HCT116 (cell line): ENCODE measurements around the gene R3HDM1. TPM values are rescaled to one million over a fixed set of nuclear protein-coding genes. Genes with fewer than 3 reads are reported as not detected.
A peak's percentile ranks its signal among the peaks of the same experiment; 100 is the strongest.

Experiments
- ATAC-seq: fragments of 200-7000 bp; cut with Tn5 transposase; 2 replicates; pipeline ENCODE4 v1.9.1; 2020; ENCODE audit warnings: mild to moderate bottlenecking, moderate library complexity
- BruUV-seq: library from RNA; stranded (reverse); fragments of 400-500 nt; replicated peaks from 2 replicates; lab custom pipeline; 2021; lab: Mats Ljungman, UMichigan
- CTCF ChIA-PET: fragments of 300-600 bp; sonication (Branson Sonifier 250); formaldehyde crosslinking; loops from one replicate; lab custom pipeline; 2021; ENCODE audit warnings: antibody characterized with exemption; lab: Charles Lee
- POLR2A ChIA-PET: fragments of 300-600, 350-600 bp; sonication (Branson Sonifier 250); formaldehyde crosslinking; loops from one replicate; lab custom pipeline; 2021; ENCODE audit warnings: antibody characterized with exemption; lab: Charles Lee
- RAD21 ChIA-PET, 2 experiments: fragments of 300-600 bp; sonication (Branson Sonifier 250); formaldehyde crosslinking; loops; one replicate each; lab custom pipeline; 2023; ENCODE audit warnings: low total read pairs in 2 of 2; ENCODE audit not compliant: uncharacterized antibody in 2 of 2, unreplicated experiment in 2 of 2, low non-redundant PET in 1 of 2; lab: Charles Lee
- DNase-seq: peaks from one replicate; pipeline ENCODE4 v3.0.0-alpha.2; 2010; ENCODE audit warnings: low read depth, low spot score
- H2AFZ ChIP-seq: fragments of 200-600 bp; shearing (Covaris generic), sonication (generic); 2 replicates; pipeline ENCODE4 v1.6.1; 2017; ENCODE audit warnings: low read depth, mixed run types, mixed read lengths, antibody characterized with exemption, low read length; ENCODE audit not compliant: poor library complexity, severe bottlenecking
- H3K27ac ChIP-seq: 2 replicates; pipeline ENCODE4 v1.5.1; 2012; ENCODE audit warnings: low read depth, low read length
- H3K27me3 ChIP-seq: fragments of 200-600 bp; sonication (generic); 2 replicates; pipeline ENCODE4 v1.6.1; 2016; ENCODE audit warnings: mixed run types, low read length, mixed read lengths; ENCODE audit not compliant: insufficient read depth
- H3K36me3 ChIP-seq, 2 experiments: fragments of 200-500 bp in 1 of 2; fragments of 200-600 bp in 1 of 2; sonication (Bioruptor generic) in 1 of 2; sonication (generic) in 1 of 2; 2 replicates each; pipeline versions ENCODE4 v1.5.1 to v1.6.1; 2014 to 2016; ENCODE audit warnings: low read length in 2 of 2, inconsistent platforms in 1 of 2, mixed read lengths in 1 of 2, mixed run types in 1 of 2; ENCODE audit not compliant: insufficient read depth in 2 of 2, control insufficient read depth in 1 of 2
- H3K4me1 ChIP-seq, 2 experiments: fragments of 200-600 bp in 1 of 2; sonication (generic) in 1 of 2; 2 replicates each; pipeline versions ENCODE4 v1.5.1 to v1.6.1; 2012 to 2017; ENCODE audit warnings: low read length in 2 of 2, inconsistent platforms in 1 of 2, mild to moderate bottlenecking in 1 of 2, mixed read lengths in 1 of 2, mixed run types in 1 of 2, moderate library complexity in 1 of 2; ENCODE audit not compliant: insufficient read depth in 2 of 2, control insufficient read depth in 1 of 2
- H3K4me2 ChIP-seq: fragments of 200-600 bp; sonication (generic); 2 replicates; pipeline ENCODE4 v1.6.1; 2017; ENCODE audit warnings: mixed run types, low read length, mixed read lengths
- H3K4me3 ChIP-seq, 2 experiments: fragments of 200-600 bp in 1 of 2; sonication (generic) in 1 of 2; replicated peaks in 1 of 2; 2 replicates each; pipeline ENCODE4 v1.5.1; 2011 to 2016; ENCODE audit warnings: low read length in 2 of 2, control low read depth in 1 of 2, low read depth in 1 of 2, mild to moderate bottlenecking in 1 of 2, mixed read lengths in 1 of 2, mixed run types in 1 of 2
- H3K79me2 ChIP-seq: fragments of 200-600 bp; sonication (generic); 2 replicates; pipeline ENCODE4 v1.6.1; 2017; ENCODE audit warnings: mild to moderate bottlenecking, mixed run types, low read length, moderate library complexity, mixed read lengths; ENCODE audit not compliant: insufficient read depth
- H3K9ac ChIP-seq: fragments of 200-600 bp; sonication (generic); 2 replicates; pipeline ENCODE4 v1.6.1; 2016; ENCODE audit warnings: low read length, mixed read lengths
- H3K9me2 ChIP-seq: fragments of 200-600 bp; sonication (generic), shearing (Covaris generic); 2 replicates; pipeline ENCODE4 v1.6.1; 2017; ENCODE audit warnings: mixed run types, mild to moderate bottlenecking, moderate library complexity; ENCODE audit not compliant: insufficient read depth
- H3K9me3 ChIP-seq, 2 experiments: fragments of 200-500 bp in 1 of 2; fragments of 200-600 bp in 1 of 2; sonication (Bioruptor generic) in 1 of 2; sonication (generic) in 1 of 2; 2 replicates each; pipeline ENCODE4 v1.6.1; 2014 to 2017; ENCODE audit warnings: low read length in 2 of 2, mixed read lengths in 2 of 2, inconsistent platforms in 1 of 2, low read depth in 1 of 2, mild to moderate bottlenecking in 1 of 2, mixed run types in 1 of 2, moderate library complexity in 1 of 2; ENCODE audit not compliant: control insufficient read depth in 1 of 2, insufficient read depth in 1 of 2
- H4K20me1 ChIP-seq: fragments of 200-600 bp; sonication (generic), shearing (Covaris generic); 2 replicates; pipeline ENCODE4 v1.6.1; 2017; ENCODE audit warnings: mixed run types, mild to moderate bottlenecking, moderate library complexity; ENCODE audit not compliant: insufficient read depth
- CBX3 ChIP-seq: IDR thresholded peaks from 2 replicates; pipeline ENCODE4 v1.6.1; 2012; ENCODE audit warnings: low read depth
- CEBPB ChIP-seq: IDR thresholded peaks from 2 replicates; pipeline ENCODE4 v1.6.1; 2012; ENCODE audit warnings: low read depth
- ELF1 ChIP-seq: IDR thresholded peaks from 2 replicates; pipeline ENCODE4 v1.6.1; 2012; ENCODE audit warnings: low read depth, borderline replicate concordance
- EZH2 ChIP-seq: fragments of 200-600 bp; sonication (generic); IDR thresholded peaks from 2 replicates; pipeline ENCODE4 v1.6.1; 2017; ENCODE audit warnings: antibody characterized with exemption, mixed run types
- EZH2phosphoT487 ChIP-seq: fragments of 200-600 bp; IDR thresholded peaks from 2 replicates; pipeline ENCODE4 v1.6.1; 2018; ENCODE audit warnings: antibody characterized with exemption, borderline replicate concordance
- FOSL1 ChIP-seq: IDR thresholded peaks from 2 replicates; pipeline ENCODE4 v1.6.1; 2012; ENCODE audit warnings: low read depth
- JUND ChIP-seq: IDR thresholded peaks from 2 replicates; pipeline ENCODE4 v1.6.1; 2012
- POLR2A ChIP-seq: IDR thresholded peaks from 2 replicates; pipeline ENCODE4 v1.7.0; 2011; ENCODE audit warnings: borderline replicate concordance; ENCODE audit not compliant: insufficient read depth, insufficient read length; ENCODE audit errors: extremely low read depth
- RAD21 ChIP-seq: IDR thresholded peaks from 2 replicates; pipeline ENCODE4 v1.6.1; 2012; ENCODE audit warnings: low read depth, mild to moderate bottlenecking
- SIN3A ChIP-seq: IDR thresholded peaks from 2 replicates; pipeline ENCODE4 v1.6.1; 2012; ENCODE audit warnings: low read depth
- SP1 ChIP-seq: IDR thresholded peaks from 2 replicates; pipeline ENCODE4 v1.6.1; 2012; ENCODE audit warnings: low read depth
- SRF ChIP-seq: IDR thresholded peaks from 2 replicates; pipeline ENCODE4 v1.6.1; 2012; ENCODE audit warnings: low read depth
- TCF7L2 ChIP-seq: IDR thresholded peaks from 2 replicates; pipeline ENCODE4 v1.7.0; 2011; ENCODE audit warnings: borderline replicate concordance, inconsistent platforms; ENCODE audit not compliant: insufficient read depth, insufficient read length; ENCODE audit errors: extremely low read depth
- YY1 ChIP-seq: IDR thresholded peaks from 2 replicates; pipeline ENCODE4 v1.6.1; 2011; ENCODE audit warnings: low read length, low read depth, moderate library complexity, mild to moderate bottlenecking; ENCODE audit not compliant: insufficient replicate concordance; ENCODE audit errors: extremely low read depth
- ZFX ChIP-seq: fragments of 450-650 bp; IDR thresholded peaks from 2 replicates; pipeline ENCODE4 v1.6.1; 2017
- ZNF274 ChIP-seq: fragments of 200-500 bp; sonication (Bioruptor generic); IDR thresholded peaks from 2 replicates; pipeline ENCODE4 v1.6.1; 2014; ENCODE audit warnings: mild to moderate bottlenecking, low read depth, low read length, inconsistent platforms
- intact Hi-C: fragments of 100-400 bp; cut with micrococcal nuclease; formaldehyde crosslinking; loops from 2 replicates; pipeline ENCODE4 v1.10.0; 2022
- total RNA-seq: library from RNA; stranded (reverse); gene quantifications from one replicate; pipeline ENCODE4 v1.2.1, GENCODE V29; 2021; ENCODE audit not compliant: unreplicated experiment
- TF ChIP-seq, protein P1 (sequence below): IDR thresholded peaks from 2 replicates; pipeline ENCODE4 v1.6.1; 2012; ENCODE audit warnings: low read depth
- TF ChIP-seq, protein P2 (sequence below): IDR thresholded peaks from 2 replicates; pipeline ENCODE4 v1.6.1; 2011; ENCODE audit warnings: mild to moderate bottlenecking, low read length, moderate library complexity; ENCODE audit not compliant: insufficient replicate concordance; ENCODE audit errors: extremely low read depth

R3HDM1 gene
- total RNA-seq, 1 experiment from 2014 or later = 43.1 TPM

DNA sequence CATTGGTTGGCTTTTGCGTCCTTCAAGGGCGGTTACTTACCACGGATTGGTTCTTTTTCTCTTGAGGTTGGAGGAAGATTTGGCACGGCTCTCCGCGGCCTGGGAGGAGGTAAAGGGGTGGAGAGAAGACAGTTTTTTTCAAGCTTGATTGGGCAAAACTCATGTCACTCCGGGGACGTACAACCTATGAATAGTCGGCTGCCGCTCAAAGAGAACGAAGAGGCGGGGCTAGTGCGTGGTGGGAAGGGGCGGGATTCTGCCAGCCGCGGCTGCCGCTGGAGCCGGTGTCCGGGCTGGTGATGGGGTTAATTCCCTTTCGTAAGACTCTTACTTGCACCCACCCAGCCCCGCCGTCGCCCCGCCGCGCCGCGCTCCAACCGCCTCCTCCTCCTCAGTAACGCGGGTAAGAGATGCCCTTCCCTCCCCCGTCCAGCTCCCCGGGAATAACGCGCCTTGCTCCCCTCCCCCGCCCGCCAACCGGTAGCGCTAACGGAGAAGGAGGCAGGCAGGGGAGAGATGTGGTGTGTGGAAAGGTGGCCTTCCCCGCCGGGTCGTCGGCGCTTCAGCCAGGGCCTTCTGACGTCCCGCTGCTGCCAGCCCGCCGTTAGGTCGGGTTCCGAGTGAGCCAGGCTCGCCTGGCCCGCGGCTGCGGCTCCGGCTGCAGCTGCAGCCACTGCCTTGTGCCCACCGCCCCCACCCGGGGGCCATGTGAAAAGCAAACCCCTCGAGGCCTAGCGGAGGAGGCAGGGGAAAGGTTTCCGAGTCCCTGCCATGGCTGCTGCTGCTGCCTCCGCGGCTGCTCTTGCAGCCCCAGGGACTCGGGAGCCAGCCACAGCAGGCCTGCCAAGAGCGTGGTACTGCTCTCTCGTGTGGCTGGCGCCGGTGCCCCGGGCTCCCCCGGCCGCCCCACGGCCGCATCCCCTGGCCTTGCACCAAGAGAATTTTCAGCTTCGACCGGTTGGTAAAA is at the start of gene R3HDM1 (continued):
- TF ChIP-seq, protein P1, sequence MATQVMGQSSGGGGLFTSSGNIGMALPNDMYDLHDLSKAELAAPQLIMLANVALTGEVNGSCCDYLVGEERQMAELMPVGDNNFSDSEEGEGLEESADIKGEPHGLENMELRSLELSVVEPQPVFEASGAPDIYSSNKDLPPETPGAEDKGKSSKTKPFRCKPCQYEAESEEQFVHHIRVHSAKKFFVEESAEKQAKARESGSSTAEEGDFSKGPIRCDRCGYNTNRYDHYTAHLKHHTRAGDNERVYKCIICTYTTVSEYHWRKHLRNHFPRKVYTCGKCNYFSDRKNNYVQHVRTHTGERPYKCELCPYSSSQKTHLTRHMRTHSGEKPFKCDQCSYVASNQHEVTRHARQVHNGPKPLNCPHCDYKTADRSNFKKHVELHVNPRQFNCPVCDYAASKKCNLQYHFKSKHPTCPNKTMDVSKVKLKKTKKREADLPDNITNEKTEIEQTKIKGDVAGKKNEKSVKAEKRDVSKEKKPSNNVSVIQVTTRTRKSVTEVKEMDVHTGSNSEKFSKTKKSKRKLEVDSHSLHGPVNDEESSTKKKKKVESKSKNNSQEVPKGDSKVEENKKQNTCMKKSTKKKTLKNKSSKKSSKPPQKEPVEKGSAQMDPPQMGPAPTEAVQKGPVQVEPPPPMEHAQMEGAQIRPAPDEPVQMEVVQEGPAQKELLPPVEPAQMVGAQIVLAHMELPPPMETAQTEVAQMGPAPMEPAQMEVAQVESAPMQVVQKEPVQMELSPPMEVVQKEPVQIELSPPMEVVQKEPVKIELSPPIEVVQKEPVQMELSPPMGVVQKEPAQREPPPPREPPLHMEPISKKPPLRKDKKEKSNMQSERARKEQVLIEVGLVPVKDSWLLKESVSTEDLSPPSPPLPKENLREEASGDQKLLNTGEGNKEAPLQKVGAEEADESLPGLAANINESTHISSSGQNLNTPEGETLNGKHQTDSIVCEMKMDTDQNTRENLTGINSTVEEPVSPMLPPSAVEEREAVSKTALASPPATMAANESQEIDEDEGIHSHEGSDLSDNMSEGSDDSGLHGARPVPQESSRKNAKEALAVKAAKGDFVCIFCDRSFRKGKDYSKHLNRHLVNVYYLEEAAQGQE = no peak
- no peak for TF ChIP-seq SRF
- TF ChIP-seq FOSL1 = no peak
- TF ChIP-seq POLR2A = peak; percentile 48
- no peak for TF ChIP-seq EZH2phosphoT487
- peak; percentile 85 for TF ChIP-seq ZFX
- no peak for TF ChIP-seq CBX3
- TF ChIP-seq, all 23 proteins: peak for 6

DNA sequence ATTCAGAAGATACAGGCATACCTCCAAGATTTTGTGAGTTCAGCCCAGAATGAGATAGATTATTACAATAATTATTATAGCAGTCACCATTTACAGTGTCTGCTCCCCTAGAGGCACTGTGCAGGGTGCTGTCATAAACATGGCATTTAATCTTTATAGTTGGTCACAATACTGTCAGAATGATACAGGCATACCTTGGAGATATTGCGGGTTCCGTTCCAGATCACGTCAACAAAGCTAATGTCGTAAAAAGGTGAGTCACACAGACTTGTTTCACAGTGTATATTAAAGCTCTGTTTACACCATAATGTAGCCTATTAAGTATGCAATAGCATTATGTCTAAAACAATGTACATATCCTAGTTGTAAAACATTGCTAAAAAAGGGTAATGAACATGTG is 45.8 kb upstream of the R3HDM1 start:
- no peak for DNase-seq
- Histone ChIP-seq H3K27ac (no peak overlapping the region), H3K9me2 (no peaks in the 10 kb centered on the region), H3K4me3 (no peak overlapping the region), H3K27me3 (no peaks in the 10 kb centered on the region), H3K36me3 (no peaks in the 10 kb centered on the region; a peak in 1 of 4 replicates), H4K20me1 (no peaks in the 10 kb centered on the region), H3K4me2 (no peak overlapping the region), H3K4me1 (no peaks in the 10 kb centered on the region), H3K9me3 (no peaks in the 10 kb centered on the region; a peak in 1 of 4 replicates), H3K9ac (no peak overlapping the region), H3K79me2 (no peaks in the 10 kb centered on the region; the same call in 1 of the 2 replicates), H2AFZ (no peak overlapping the region)
- intact Hi-C loops = no loop called here
- RAD21 ChIA-PET = no interaction called here
- POLR2A ChIA-PET = no interaction called here
- BruUV-seq = no TSS peak
- CTCF ChIA-PET = no interaction called here
- peak; percentile 25; the same call in 1 of the 2 replicates for ATAC-seq
- TF ChIP-seq YY1 (no peak), SIN3A (no peak), ELF1 (no peak), SP1 (no peak), JUND (no peak), SRF (no peak), RAD21 (no peak), TCF7L2 (no peak), CEBPB (no peak), CBX3 (no peak), ZNF274 (no peak), EZH2 (no peak), ZFX (no peak)
- TF ChIP-seq, protein P2, sequence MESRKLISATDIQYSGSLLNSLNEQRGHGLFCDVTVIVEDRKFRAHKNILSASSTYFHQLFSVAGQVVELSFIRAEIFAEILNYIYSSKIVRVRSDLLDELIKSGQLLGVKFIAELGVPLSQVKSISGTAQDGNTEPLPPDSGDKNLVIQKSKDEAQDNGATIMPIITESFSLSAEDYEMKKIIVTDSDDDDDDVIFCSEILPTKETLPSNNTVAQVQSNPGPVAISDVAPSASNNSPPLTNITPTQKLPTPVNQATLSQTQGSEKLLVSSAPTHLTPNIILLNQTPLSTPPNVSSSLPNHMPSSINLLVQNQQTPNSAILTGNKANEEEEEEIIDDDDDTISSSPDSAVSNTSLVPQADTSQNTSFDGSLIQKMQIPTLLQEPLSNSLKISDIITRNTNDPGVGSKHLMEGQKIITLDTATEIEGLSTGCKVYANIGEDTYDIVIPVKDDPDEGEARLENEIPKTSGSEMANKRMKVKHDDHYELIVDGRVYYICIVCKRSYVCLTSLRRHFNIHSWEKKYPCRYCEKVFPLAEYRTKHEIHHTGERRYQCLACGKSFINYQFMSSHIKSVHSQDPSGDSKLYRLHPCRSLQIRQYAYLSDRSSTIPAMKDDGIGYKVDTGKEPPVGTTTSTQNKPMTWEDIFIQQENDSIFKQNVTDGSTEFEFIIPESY = no peak
